GM10266 (cell line): ENCODE data around the gene CLEC10A.

ENCODE experiments used
- DNase-seq: peaks from one replicate; pipeline ENCODE4 v3.0.0; 2012; ENCODE audit errors: extremely low spot score
- TF ChIP-seq, protein P1 (sequence below): IDR thresholded peaks from 2 replicates; pipeline ENCODE4 v1.5.1; 2012; ENCODE audit warnings: mild to moderate bottlenecking, low read depth; ENCODE audit not compliant: control insufficient read depth, insufficient read depth; ENCODE audit errors: missing control alignments

The CLEC10A gene

DNA sequence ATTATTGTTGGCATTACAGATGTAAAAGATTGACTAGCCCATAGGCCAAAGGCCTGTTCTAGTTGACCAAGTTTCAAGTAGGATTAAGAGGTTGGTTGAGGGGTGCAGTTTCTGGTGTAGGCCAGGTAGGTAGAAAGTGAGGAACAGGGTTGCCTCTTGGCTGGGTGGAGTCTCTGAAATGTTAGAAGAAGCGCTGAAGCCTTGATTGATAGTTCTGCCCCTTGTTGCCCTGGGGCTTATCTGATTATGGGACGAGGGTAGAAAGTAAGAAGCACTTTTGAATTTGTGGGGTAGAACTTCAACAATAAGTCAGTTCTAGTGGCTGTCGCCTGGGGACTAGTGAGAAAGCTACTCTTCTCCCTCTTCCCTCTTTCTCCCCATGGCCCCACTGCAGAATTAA lies 51.0 kb downstream of the CLEC10A start:
- TF ChIP-seq, protein P1, sequence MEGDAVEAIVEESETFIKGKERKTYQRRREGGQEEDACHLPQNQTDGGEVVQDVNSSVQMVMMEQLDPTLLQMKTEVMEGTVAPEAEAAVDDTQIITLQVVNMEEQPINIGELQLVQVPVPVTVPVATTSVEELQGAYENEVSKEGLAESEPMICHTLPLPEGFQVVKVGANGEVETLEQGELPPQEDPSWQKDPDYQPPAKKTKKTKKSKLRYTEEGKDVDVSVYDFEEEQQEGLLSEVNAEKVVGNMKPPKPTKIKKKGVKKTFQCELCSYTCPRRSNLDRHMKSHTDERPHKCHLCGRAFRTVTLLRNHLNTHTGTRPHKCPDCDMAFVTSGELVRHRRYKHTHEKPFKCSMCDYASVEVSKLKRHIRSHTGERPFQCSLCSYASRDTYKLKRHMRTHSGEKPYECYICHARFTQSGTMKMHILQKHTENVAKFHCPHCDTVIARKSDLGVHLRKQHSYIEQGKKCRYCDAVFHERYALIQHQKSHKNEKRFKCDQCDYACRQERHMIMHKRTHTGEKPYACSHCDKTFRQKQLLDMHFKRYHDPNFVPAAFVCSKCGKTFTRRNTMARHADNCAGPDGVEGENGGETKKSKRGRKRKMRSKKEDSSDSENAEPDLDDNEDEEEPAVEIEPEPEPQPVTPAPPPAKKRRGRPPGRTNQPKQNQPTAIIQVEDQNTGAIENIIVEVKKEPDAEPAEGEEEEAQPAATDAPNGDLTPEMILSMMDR, result no peak
- no peak for DNase-seq

DNA sequence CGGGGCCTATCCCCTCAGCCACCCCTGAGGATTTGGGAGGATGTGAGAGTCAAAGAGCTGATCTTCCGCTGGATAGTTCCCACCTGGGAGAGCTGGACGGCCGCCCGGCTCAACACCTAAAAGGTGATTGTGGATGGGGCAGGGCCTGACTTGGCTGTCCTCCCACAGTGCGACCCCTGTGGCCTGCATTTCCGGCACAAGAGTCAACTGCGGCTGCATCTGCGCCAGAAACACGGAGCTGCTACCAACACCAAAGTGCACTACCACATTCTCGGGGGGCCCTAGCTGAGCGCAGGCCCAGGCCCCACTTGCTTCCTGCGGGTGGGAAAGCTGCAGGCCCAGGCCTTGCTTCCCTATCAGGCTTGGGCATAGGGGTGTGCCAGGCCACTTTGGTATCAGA lies 52.7 kb downstream of the CLEC10A start:
- TF ChIP-seq, protein P1, result no peak
- no peak for DNase-seq

DNA sequence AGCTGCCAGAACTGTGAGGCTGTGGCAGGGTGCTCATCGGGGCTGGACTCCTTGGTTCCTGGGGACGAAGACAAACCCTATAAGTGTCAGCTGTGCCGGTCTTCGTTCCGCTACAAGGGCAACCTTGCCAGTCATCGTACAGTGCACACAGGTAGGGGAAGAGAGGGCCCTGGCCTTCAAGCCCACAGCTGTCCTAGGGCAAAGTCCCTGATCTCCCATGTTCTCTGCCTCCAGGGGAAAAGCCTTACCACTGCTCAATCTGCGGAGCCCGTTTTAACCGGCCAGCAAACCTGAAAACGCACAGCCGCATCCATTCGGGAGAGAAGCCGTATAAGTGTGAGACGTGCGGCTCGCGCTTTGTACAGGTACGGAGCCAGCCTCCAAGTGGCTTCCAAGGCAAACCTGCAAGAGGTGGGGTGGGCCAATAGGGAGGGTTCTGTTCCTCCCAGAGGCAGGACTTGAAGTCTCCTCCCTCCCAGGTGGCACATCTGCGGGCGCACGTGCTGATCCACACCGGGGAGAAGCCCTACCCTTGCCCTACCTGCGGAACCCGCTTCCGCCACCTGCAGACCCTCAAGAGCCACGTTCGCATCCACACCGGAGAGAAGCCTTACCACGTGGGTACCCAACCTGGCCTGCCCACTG lies 53.5 kb downstream of the CLEC10A start:
- DNase-seq, result no peak
- TF ChIP-seq, protein P1, result no peak

DNA sequence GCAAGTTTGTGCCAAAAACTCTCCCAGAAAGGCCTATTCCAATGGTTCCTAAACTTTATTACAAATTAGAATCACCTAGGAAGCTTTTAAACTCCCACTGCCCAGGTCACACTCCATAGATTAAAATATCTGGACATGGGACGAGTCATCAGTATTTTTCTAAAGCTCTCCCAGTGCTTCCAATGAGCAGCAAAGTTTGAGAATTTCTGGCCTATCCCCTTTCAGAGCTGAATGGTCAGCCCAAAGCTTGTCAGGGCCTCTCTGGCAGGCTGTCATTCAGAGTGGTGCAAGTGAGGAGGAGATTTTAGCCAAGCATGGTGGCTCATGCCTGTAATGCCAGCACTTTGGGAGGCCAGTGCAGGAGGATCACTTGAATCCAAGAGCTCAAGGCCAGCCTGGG lies 54.8 kb downstream of the CLEC10A start:
- no peak for DNase-seq
- TF ChIP-seq, protein P1, result no peak
